ENCODE results near the gene PYCR2. TPM values are rescaled to one million over a fixed set of nuclear protein-coding genes. Genes with fewer than 3 reads are reported as not detected.

PYCR2 gene
- total RNA-seq, 1 experiment from 2014 or later, result 113 TPM

DNA sequence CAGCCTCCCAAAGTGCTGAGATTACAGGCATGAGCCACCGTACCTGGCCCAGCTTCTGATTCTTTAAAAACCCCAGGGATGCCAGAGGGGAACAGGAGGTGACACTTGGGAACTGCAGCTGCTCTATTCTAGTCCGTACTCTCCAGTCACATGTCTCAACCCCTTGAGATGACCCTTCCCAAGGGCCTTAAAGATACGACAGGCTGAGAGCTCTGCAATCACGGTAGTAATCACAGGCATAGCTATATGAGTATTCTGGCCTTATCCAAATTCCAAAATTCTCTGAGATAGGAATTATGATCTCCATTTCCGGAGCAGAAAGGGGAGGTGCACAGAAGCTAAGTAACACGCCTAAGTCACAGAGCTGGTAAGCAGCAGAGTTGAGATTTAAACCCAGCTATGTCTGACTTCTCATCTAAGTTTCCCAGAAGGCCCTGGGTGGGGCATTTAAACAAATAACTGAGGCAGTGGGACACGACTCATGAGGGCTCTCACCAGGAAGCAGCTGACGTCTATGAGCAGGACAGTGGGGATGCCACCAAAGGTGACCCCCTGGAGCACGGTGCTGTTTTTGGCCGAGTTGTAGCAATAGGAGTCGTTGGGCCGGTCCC, 47.0 kb downstream of the PYCR2 start:
- Histone ChIP-seq H3K36me3 (peaks cover 20% of the 10 kb centered on the region), H3K27me3 (no peaks in the 10 kb centered on the region), H3K9me3 (no peaks in the 10 kb centered on the region), H3K4me3 (no peak overlapping the region)
- no peak for DNase-seq

- H3K27me3 ChIP-seq, result no peaks in the 10 kb centered on the region
- DNase-seq, result no peak
- H3K9me3 ChIP-seq, result no peaks in the 10 kb centered on the region
- no peak overlapping the region for H3K4me3 ChIP-seq
- peaks cover 36% of the 10 kb centered on the region for H3K36me3 ChIP-seq
Observed at GRCh38 chr1:225875044-225875815, 48.8 kb downstream of the PYCR2 start.

GRCh38 chr1:225874431-225874830, 49.6 kb downstream of the PYCR2 start:
- no peaks in the 10 kb centered on the region for H3K27me3 ChIP-seq
- H3K9me3 ChIP-seq, result no peaks in the 10 kb centered on the region
- H3K36me3 ChIP-seq, result peaks cover 42% of the 10 kb centered on the region
- DNase-seq, result no peak
- no peak overlapping the region for H3K4me3 ChIP-seq

GRCh38 chr1:225873281-225873850, 50.7 kb downstream of the PYCR2 start:
- H3K4me3 ChIP-seq, result no peak overlapping the region
- no peak for DNase-seq
- H3K9me3 ChIP-seq, result no peaks in the 10 kb centered on the region
- no peaks in the 10 kb centered on the region for H3K27me3 ChIP-seq
- H3K36me3 ChIP-seq, result peaks cover 42% of the 10 kb centered on the region

DNA sequence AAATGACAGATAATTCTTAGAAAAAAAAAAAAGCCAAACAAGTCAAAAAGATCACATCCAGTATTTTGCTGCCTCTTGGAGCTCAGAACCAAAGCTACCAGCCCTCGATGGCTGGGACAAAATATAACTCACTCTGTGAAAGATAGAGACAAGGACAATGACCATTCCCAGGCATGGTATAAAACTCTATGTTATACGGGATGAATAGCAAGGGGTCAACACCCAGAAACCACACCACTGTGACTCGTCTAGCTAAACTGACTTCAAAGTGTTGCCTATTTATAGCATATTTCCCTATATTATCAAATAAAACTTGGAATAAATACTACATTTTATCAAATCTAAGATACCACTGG, 52.0 kb downstream of the PYCR2 start:
- H3K4me3 ChIP-seq, result no peak overlapping the region
- H3K9me3 ChIP-seq, result no peaks in the 10 kb centered on the region
- no peak for DNase-seq
- peaks cover 38% of the 10 kb centered on the region for H3K36me3 ChIP-seq
- H3K27me3 ChIP-seq, result no peaks in the 10 kb centered on the region

DNA sequence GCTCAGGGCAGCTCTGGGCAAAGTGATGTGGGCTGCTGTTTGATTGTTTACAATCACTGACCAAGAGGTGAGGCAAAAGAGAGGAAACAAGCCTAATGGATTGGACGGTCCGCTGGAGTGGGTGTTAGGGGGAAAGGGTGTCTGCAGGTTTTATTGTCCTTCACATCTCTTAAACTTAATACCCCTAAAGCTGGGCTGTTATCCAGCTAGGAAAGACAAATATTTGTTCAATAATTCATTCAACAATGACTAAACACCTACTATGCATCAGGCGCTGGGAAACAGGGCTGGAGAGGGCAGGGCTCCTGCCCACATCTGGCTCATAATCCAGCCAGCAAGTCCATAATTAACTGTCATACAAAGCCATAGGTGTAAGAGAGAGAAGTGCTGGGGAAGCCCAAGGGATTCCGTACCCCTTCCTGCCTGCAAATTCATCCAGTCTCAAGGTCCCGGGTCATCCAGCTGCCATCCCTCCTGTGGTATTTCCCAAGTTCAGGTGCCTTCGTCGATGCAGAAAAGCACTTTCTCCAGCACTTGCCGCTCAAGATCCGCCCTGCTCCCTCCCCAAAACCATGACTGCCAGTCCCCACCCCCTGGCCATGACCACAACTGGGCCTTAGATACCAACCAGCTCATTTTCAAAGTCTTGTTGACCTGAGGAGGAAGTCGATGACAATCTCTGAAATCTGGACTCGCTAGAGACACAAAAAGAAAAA, 52.5 kb downstream of the PYCR2 start:
- Histone ChIP-seq H3K9me3 (no peaks in the 10 kb centered on the region), H3K4me3 (no peak overlapping the region), H3K27me3 (no peaks in the 10 kb centered on the region), H3K36me3 (peaks cover 35% of the 10 kb centered on the region)
- peak; percentile 48 for DNase-seq

GRCh38 chr1:225870911-225871310, 53.1 kb downstream of the PYCR2 start:
- Histone ChIP-seq H3K36me3 (peaks cover 35% of the 10 kb centered on the region), H3K27me3 (no peaks in the 10 kb centered on the region), H3K4me3 (no peak overlapping the region), H3K9me3 (no peaks in the 10 kb centered on the region)
- no peak for DNase-seq

Other genes with a start within 250 kb of the PYCR2 start
- gene SRP9, start 146.4 kb downstream of the PYCR2 start, total RNA-seq (2014; rRNA removed; shearing (Covaris generic); ENCODE audit: low replicate concordance), result 509 and 971 TPM in 2 replicates
- gene EPHX1, start 114.1 kb downstream of the PYCR2 start, total RNA-seq (2014; rRNA removed; shearing (Covaris generic); ENCODE audit: low replicate concordance), result 80.7 and 111 TPM in 2 replicates
- gene TMEM63A, start 41.9 kb downstream of the PYCR2 start, total RNA-seq (2014; rRNA removed; shearing (Covaris generic); ENCODE audit: low replicate concordance), result 1.3 and 5.5 TPM in 2 replicates
- not detected in 2 replicates for gene LEFTY1, start 35.1 kb downstream of the PYCR2 start, total RNA-seq (2014; rRNA removed; shearing (Covaris generic); ENCODE audit: low replicate concordance)
- not detected in 2 replicates for gene LEFTY2, start 17.0 kb upstream of the PYCR2 start, total RNA-seq (2014; rRNA removed; shearing (Covaris generic); ENCODE audit: low replicate concordance)
- gene SDE2, start 75.1 kb upstream of the PYCR2 start, total RNA-seq (2014; rRNA removed; shearing (Covaris generic); ENCODE audit: low replicate concordance), result 16.3 and 19.4 TPM in 2 replicates
- gene H3-3A, start 138.5 kb upstream of the PYCR2 start, total RNA-seq (2014; rRNA removed; shearing (Covaris generic); ENCODE audit: low replicate concordance), result 121 and 188 TPM in 2 replicates